ENCODE measurements around the gene ADM.

ADM gene

DNA sequence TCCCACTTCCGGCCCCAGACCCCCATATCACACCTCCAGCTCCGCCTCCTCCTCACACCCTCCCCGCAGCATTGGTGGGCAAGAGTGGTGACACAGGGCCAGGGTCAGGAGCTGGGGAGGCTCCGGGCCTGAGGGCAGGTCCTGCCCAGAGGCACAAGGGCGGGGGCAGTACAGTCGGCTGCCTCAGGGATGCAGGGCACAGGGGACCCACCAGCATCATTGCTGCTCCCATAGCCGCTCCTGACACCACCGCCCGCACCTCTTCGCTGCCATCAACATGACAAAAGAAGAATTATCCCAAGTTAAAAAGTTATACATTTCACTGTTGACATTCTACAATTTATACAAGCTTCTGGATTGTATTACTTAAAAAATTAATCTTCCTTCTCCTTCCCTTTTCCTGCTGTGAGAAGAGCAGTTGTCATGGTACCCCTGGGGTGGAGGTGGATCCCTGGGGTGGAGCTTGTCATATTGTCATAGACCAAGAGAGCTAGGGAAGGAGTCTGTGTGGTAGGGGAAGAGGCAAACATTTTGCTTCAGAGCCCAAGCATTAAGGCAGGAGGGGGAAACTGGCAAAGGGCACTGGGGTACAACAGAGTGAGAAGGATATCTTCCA, 15.0 kb upstream of the ADM start:
- in situ Hi-C loops (cut with MboI; ENCODE audit: low sequenced_read_pairs): no loop called here

DNA sequence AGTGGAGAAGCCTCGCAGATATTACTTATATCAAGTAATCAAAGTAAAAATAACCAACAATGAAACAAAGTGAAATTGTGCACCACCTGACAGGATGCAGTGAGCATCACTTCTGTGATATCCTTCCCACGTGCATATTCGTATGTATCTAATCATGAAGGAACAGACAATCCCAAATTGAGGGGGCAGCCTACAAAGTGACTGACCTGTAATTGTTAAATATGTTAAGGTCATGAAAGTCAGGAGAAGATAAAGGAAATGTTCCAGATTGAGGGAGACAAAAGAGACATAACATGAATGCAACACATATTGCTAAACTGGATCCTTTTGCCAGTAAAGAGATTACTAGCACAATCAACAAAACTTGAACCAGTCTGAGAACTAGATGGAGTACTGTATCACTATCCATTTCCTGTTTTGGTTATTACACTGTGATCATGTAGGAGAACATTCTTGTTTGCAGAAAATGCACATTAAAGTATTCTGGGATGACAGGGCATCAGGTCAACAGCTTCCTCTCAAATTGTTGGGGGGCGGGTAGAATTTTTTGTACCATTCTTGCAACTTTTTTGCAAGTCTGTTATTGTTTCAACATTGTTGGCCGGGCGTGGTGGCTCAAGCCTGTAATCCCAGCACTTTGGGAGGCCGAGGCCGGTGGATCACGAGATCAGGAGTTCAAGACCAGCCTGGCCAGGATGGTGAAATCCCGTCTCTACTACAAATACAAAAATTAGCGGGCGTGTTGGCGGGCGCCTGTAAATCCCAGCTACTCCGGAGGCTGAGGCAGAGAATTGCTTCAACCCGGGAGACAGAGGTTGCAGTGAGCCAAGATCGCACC, 12.9 kb upstream of the ADM start:
- in situ Hi-C loops (cut with MboI; ENCODE audit: low sequenced_read_pairs): no loop called here

- in situ Hi-C loops (cut with MboI; ENCODE audit: low sequenced_read_pairs): no loop called here
Observed at GRCh38 chr11:10293423-10294289, 11.2 kb upstream of the ADM start, which contains the start of gene SBF2. TSS of gene SBF2 (minus strand) at chr11:10294219. CDS start at chr11:10294069, 150 bp downstream.

GRCh38 chr11:10294290-10294953, 10.5 kb upstream of the ADM start:
- in situ Hi-C loops (cut with MboI; ENCODE audit: low sequenced_read_pairs): no loop called here

- in situ Hi-C loops (cut with MboI; ENCODE audit: low sequenced_read_pairs): no loop called here
Observed at GRCh38 chr11:10295064-10295901, 9.6 kb upstream of the ADM start.

GRCh38 chr11:10298342-10298741, 6.5 kb upstream of the ADM start:
- in situ Hi-C loops (cut with MboI; ENCODE audit: low sequenced_read_pairs): no loop called here

GRCh38 chr11:10301656-10302358, 3.1 kb upstream of the ADM start:
- in situ Hi-C loops (cut with MboI; ENCODE audit: low sequenced_read_pairs): no loop called here

GRCh38 chr11:10302359-10302743, 2.5 kb upstream of the ADM start:
- in situ Hi-C loops (cut with MboI; ENCODE audit: low sequenced_read_pairs): no loop called here

GRCh38 chr11:10302744-10303557, 1.9 kb upstream of the ADM start:
- in situ Hi-C loops (cut with MboI; ENCODE audit: low sequenced_read_pairs): no loop called here

GRCh38 chr11:10303558-10304363, 1.1 kb upstream of the ADM start:
- in situ Hi-C loops (cut with MboI; ENCODE audit: low sequenced_read_pairs): no loop called here

- in situ Hi-C loops (cut with MboI; ENCODE audit: low sequenced_read_pairs): no loop called here
Observed at GRCh38 chr11:10305262-10305963, 540 bp downstream of the ADM start.

DNA sequence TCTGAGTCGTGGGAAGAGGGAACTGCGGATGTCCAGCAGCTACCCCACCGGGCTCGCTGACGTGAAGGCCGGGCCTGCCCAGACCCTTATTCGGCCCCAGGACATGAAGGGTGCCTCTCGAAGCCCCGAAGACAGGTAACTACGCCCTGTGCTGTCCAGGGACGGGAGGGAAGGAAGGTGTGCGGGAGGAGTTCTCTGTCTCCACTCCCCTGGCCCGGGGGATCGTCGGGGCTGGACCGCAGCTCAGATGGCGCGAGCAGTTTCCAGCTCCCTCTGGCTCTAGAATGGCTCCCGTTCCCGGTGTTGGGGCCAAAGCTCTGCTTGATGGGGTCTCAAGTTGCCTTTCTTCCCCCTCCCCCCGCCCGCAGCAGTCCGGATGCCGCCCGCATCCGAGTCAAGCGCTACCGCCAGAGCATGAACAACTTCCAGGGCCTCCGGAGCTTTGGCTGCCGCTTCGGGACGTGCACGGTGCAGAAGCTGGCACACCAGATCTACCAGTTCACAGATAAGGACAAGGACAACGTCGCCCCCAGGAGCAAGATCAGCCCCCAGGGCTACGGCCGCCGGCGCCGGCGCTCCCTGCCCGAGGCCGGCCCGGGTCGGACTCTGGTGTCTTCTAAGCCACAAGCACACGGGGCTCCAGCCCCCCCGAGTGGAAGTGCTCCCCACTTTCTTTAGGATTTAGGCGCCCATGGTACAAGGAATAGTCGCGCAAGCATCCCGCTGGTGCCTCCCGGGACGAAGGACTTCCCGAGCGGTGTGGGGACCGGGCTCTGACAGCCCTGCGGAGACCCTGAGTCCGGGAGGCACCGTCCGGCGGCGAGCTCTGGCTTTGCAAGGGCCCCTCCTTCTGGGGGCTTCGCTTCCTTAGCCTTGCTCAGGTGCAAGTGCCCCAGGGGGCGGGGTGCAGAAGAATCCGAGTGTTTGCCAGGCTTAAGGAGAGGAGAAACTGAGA, 1.4 kb downstream of the ADM start:
- in situ Hi-C loops (cut with MboI; ENCODE audit: low sequenced_read_pairs): no loop called here

DNA sequence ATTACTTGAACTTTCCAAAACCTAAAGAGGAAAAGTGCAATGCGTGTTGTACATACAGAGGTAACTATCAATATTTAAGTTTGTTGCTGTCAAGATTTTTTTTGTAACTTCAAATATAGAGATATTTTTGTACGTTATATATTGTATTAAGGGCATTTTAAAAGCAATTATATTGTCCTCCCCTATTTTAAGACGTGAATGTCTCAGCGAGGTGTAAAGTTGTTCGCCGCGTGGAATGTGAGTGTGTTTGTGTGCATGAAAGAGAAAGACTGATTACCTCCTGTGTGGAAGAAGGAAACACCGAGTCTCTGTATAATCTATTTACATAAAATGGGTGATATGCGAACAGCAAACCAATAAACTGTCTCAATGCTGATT, 2.1 kb downstream of the ADM start:
- in situ Hi-C loops (cut with MboI; ENCODE audit: low sequenced_read_pairs): no loop called here

DNA sequence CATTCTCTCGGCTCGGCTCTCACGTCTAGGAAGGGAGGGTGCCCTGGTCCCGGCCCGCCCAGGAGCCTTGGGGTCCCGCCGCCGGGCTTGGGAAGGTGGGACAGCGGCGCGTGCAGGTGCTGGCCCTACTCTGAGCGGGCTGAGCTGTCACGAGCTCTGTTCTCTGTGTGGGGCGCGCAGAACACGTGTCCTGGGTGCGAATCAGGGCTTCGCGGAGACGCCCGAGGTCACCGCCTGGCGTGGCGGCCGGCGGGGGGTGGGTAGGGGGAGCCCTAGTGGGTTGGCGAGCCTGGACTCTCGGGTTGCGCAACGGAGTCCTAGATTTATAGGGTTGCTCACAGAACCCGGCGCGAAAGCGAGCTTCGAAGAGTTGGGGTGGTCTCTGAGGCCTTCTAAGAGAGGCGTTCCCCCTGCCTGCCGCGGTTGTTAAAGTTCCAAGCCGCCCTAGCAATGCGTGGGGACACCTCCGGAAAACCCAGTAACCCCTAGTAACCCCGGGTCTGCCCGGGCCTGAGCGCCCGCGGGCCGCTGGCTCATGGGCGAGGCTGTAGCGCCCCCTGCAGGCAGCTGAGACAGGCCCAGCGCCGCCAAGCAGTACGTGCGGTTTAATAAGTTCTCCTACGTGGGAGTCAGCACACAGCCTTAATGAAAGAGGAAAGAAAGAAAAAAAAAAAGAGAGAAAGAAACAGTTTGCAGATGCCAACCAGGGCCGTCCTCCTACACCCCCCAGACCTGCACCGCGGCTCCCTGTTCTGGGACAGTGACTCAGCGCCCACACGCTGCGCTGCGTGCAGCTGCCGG, 2.7 kb downstream of the ADM start:
- in situ Hi-C loops (cut with MboI; ENCODE audit: low sequenced_read_pairs): no loop called here

GRCh38 chr11:10308201-10308954, 3.5 kb downstream of the ADM start:
- in situ Hi-C loops (cut with MboI; ENCODE audit: low sequenced_read_pairs): no loop called here
